ENCODE measurements around the gene TMEM42.

- TF ChIP-seq MAZ (IDR thresholded peaks at IDR 0.05; ENCODE audit: borderline replicate concordance, low read depth, low read length): no peak
- no peak for TF ChIP-seq RAD21 (IDR thresholded peaks at IDR 0.05; ENCODE audit: low read length)
- TF ChIP-seq FOS (IDR thresholded peaks at IDR 0.05; ENCODE audit: low read depth, low read length): no peak
- no peak for TF ChIP-seq USF2 (IDR thresholded peaks at IDR 0.05; ENCODE audit: low read depth, low read length)
- no peak for TF ChIP-seq CTCF (conservative IDR thresholded peaks at IDR 0.05; ENCODE audit: low read depth, low read length)
- TF ChIP-seq MXI1 (IDR thresholded peaks at IDR 0.05; ENCODE audit: borderline replicate concordance, low read depth, low read length): no peak
- no peak for TF ChIP-seq SMC3 (IDR thresholded peaks at IDR 0.05; ENCODE audit: low read depth, low read length)
- no peak for TF ChIP-seq BHLHE40 (IDR thresholded peaks at IDR 0.05; ENCODE audit: low read depth, low read length)
- TF ChIP-seq POLR2A (IDR thresholded peaks at IDR 0.05; ENCODE audit: low read depth, low read length): no peak
- TF ChIP-seq RCOR1 (IDR thresholded peaks at IDR 0.05; ENCODE audit: insufficient replicate concordance, low read length): no peak
- no peak for TF ChIP-seq RFX5 (IDR thresholded peaks at IDR 0.05; ENCODE audit: low read depth, low read length)
- TF ChIP-seq MAFK (IDR thresholded peaks at IDR 0.05; ENCODE audit: low read depth, low read length): no peak
- TF ChIP-seq CEBPB (IDR thresholded peaks at IDR 0.05; ENCODE audit: low read depth, low read length): no peak
- no peak for TF ChIP-seq ELK1 (IDR thresholded peaks at IDR 0.05; ENCODE audit: borderline replicate concordance, low read depth, low read length)
These were observed 25.4 kb downstream of the TMEM42 start for GRCh38 chr3:44887101-44887500.
